Stimulated activated CD4-positive, alpha-beta T cell treated with anti-CD3 and anti-CD28 coated beads, TNF-alpha, amount 100 ng/mL, for 24 hours (primary cell): ENCODE results near the gene SLC12A8.

Experiments used
- DNase-seq, 3 experiments: peaks; one replicate each; pipeline ENCODE4 v3.0.0-alpha.2; 2020; ENCODE audit warnings: low read depth in 3 of 3

Gene SLC12A8

GRCh38 chr3:125187599-125187910, 25.0 kb downstream of the SLC12A8 start:
- DNase-seq, result no peak

DNA sequence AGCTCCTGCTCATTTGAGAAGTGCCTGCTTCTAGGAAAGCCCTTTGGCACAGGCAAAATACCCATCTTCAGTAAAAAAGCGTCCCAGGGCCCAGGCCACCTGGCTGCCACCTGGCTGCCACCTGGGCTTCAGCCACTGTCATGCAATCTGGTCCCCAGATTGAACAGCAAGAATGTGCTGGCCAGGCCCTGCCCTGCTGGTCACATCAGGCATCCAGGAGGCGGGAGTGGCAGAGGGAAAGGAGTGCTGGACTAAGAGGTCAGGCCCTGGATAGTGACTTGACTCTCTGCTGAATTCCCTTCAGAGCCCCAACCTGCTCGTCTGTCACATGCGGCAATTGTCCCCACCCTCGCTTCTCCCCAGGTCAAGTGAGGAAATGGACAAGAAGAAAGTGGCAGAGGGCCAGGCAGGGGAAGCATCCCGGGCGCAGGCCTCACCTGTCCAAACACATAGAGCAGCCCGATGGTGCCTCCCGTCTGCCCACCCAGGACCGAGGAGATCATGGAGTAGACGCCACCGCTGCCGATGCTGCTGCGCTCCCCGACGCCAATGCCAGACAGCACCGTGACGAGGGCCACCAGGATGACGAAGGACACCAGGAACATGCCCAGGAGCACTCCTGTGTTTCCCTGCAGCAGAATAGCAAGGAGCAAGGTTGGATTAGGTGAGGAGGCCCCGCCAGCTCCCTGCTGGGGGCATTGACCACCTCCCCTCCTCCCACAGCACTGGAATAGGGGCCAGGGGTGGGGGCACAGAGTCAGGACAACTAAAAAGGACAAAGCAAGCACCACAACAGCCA, 25.5 kb downstream of the SLC12A8 start:
- DNase-seq, result no peak

GRCh38 chr3:125186261-125186787, 26.2 kb downstream of the SLC12A8 start:
- peak in 1 of 3 experiments; percentile 25 for DNase-seq

- no peak for DNase-seq
Measured at GRCh38 chr3:125185805-125186204, 26.7 kb downstream of the SLC12A8 start.

DNA sequence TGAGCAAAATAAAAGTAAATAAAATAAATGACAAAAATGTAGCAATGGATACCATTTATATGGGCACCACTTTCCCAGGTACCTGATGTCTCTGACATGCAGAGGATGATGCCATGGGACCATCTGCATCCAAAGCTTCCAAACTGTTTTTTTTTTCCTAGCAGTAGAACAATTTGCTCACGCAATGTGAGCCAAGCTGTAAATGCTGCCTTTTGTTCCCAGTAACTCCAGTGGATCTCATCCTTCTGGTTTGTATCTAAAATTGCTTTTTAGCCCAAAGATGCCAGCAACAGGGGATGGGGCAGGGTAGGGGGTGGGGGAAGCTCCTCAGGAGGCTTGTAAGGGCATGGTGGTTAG, 32.7 kb downstream of the SLC12A8 start:
- no peak for DNase-seq

DNA sequence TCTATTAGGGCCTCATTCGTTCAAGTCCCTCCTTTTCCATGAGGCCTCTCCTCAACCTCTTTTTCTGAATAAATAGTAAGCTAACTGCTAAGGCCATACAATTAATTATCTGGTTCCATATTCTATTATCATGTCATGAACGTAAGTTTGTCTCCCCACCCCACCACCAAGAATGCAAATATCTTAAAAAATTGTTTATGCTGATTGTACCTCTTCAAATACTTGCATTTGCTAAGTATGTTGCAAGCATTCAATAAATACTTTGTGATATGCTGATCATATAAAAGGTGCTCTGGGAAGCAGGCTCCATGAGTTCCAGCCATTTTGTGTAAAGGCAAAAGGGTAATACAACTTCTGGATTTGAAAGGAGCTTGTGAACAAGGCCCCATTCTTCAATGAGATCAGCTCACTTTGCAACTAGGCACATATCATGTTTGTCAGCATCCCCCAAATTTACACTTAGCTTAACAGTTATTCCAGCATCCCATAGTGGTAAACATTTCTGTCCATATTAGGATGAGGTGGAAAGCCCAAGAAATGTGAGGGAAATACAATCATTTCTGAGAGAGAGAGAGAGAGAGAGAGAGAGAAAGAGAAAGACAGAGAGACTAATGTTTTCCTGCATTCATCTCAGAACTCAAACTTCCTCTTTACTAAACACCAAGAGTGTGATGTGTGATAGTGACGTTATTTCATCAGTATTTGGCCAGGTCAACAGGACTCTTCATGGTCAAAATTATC, 33.2 kb downstream of the SLC12A8 start:
- no peak for DNase-seq

DNA sequence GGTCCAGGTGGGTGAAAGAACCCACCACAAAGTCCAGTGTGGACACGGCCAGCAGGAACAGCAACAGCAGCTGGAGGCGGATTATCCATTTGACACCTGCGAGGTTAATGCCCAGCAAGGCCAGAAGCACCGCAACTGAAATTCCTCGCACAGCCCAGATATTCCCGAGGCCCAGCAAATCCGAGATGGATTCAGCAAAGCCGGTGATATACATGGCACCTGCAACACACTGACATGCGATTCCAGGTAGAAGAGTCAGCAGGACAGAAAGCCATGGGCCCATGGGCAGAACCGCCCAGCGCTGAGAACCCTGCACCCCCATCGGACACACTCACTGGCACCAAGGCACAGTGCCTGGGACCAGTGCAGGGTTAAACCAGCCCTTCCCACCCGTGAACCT, 34.8 kb downstream of the SLC12A8 start:
- no peak for DNase-seq

GRCh38 chr3:125175295-125176078, 37.1 kb downstream of the SLC12A8 start:
- DNase-seq, result no peak

GRCh38 chr3:125172346-125172745, 40.2 kb downstream of the SLC12A8 start:
- DNase-seq, result no peak

DNA sequence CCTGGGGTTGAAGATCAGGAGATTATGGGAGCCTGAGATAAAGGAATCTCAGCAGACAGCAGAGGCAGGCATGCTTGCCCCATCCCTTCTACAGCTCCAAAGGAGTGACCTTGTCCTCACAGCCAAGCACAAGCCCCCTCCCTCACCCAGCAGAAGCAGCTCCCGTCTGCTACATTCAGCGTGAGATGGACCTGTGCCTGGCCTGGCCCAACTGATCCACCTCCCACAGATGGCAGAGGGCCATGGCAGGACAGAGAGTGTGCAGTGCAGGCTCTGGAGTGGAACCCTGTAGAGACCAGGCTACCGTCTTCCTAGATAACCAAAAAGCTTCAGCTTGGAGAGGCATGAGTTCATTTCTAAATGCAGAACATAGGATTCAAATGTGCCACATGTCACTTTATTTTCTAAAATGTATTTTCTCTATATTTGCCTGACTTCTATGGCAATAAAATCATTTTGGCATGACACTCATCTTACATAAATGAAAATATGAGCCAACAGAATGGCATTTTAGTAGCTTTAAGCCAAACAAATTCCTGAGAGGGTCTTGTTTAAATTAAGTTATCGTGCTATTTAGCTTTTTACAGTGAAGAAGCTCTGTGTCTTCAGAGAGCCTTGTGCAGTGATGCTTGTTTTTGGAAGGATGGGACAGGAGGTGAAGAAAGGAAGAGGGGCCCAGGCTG, 43.7 kb downstream of the SLC12A8 start:
- no peak for DNase-seq

- DNase-seq, result no peak
Measured at GRCh38 chr3:125166599-125167136, 45.9 kb downstream of the SLC12A8 start.

DNA sequence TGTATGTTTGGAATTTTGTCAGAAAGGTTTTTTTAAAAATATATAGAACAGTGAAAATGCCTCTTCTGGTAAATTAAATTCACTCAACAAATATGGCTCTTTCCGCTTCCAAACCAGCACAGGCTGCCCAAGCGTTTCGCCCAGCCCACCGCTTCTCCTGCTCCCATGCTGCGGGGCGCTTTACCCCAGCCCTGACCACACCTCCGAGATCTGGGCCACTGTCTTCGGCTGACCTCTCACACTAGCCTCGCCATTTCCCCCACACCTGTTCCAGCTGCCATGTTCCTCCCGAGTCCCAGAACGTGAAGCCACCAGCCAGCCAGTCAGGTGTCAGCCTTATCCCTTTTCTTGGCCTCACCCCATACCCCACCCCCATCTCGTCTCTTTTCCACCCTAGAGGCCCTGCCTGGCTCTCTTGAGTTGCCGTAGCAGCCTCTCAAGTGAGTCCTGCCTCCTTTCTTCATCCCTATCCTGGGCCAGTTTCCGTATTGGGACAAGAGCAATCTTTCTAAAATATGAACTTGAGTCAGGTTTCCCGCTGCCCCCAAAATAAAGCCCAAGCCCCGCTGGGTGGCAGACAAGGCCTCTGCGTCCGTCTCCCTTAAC, 46.5 kb downstream of the SLC12A8 start:
- no peak for DNase-seq

DNA sequence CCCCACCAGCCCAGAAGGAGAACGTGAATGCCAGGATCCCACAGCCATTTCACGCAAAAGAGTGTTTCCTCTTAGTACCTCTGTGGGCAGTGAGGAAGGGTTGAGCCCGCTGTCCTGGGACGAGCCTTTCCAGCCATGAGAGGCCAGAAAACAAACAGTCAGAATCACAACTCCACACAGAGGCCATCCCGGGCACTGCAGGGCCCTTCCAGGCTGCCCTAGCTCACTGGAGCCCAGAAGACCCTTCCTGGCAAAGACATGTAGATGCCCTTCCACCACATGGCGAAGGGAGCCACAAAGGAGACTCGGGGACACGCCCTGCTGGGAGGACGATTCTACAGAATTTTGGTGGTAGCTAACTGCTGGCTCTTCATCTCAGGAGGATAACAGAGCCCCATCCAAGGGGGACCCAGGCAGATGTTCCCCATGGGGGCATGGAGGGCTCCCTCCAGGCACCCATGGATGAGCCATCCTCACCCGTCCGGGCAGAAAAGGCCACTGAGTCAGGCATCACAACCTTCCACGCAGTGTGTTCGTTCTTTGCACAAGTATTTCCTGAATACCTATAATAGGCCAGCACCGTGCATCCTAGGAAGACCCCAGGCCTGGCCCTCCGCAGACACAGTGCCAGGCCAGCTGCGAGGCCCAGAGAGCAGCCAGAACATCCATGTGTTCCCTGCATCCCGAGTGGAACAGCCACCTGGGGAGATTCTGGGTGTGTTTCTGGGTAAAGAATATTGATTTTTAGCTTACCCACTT, 47.2 kb downstream of the SLC12A8 start:
- no peak for DNase-seq

GRCh38 chr3:125163739-125164601, 48.6 kb downstream of the SLC12A8 start:
- no peak for DNase-seq

GRCh38 chr3:125161607-125162219, 50.8 kb downstream of the SLC12A8 start:
- no peak for DNase-seq

- no peak for DNase-seq
Measured at GRCh38 chr3:125160606-125161371, 51.8 kb downstream of the SLC12A8 start.

DNA sequence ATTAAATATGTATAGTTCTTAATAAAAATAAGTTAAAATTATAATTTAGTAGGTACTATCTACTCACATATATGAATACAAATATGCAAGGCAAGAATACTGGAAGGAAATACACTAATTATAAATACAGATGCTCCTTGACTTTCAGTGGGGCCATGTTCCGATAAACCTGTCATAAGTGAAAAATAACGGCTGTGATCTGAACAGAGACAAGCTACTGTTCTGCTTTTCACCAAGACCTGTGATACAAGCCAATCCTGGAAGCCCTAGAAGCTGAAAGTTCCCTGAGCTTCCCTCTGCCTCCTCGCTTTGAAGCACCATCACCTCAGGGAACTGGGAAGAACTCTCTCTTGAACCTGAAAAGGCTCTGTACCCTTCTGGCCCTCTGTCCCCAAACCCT, 55.4 kb downstream of the SLC12A8 start:
- no peak for DNase-seq

- DNase-seq, result no peak
Measured at GRCh38 chr3:125156456-125156855, 56.1 kb downstream of the SLC12A8 start.
